Measurements from ENCODE around the gene PPARD.
A peak's percentile ranks its signal among the peaks of the same experiment; 100 is the strongest.

The PPARD gene

DNA sequence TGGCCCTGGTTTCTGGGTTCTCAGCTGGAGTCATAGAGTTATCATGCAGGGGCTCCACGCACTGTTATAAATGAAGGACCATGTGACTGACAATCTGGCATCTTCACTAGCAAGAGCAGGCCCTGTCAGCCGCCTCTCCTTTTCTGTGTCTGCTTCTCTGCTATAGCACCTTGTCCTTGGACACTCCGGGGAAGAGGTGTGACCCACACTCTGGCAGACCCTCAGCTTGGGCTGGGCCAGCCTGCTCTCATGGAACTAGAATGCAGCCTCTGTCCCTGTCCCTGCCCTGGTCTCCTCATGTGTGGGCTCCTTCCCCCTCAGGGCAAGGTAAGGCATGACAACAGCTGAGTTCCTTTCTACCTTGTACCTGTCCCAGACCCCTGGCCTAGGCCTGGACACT, 98.8 kb downstream of the PPARD start:
- TF ChIP-seq RAD21 (IDR thresholded peaks at IDR 0.05; ENCODE audit: low read depth), result no peak
- no peak for TF ChIP-seq TCF12 (IDR thresholded peaks at IDR 0.05; ENCODE audit: low read depth)
- no peak for TF ChIP-seq REST (IDR thresholded peaks at IDR 0.05; ENCODE audit: low read depth)
- no peak for TF ChIP-seq EP300 (IDR thresholded peaks at IDR 0.05; ENCODE audit: borderline replicate concordance)
- no peak for TF ChIP-seq TAF1 (IDR thresholded peaks at IDR 0.05; ENCODE audit: low read depth)
- TF ChIP-seq YY1 (IDR thresholded peaks at IDR 0.05; ENCODE audit: low read depth), result no peak

GRCh38 chr6:35441642-35442041, 99.3 kb downstream of the PPARD start:
- no peak for TF ChIP-seq CREB1 (IDR thresholded peaks at IDR 0.05; ENCODE audit: low read depth)
- TF ChIP-seq YY1 (IDR thresholded peaks at IDR 0.05; ENCODE audit: low read depth), result no peak
- no peak for TF ChIP-seq ZBTB7A (IDR thresholded peaks at IDR 0.05; ENCODE audit: low read depth)
- TF ChIP-seq RAD21 (IDR thresholded peaks at IDR 0.05; ENCODE audit: low read depth), result no peak
- TF ChIP-seq FOXM1 (IDR thresholded peaks at IDR 0.05; ENCODE audit: borderline replicate concordance, low read depth), result no peak
- TF ChIP-seq EP300 (IDR thresholded peaks at IDR 0.05; ENCODE audit: borderline replicate concordance), result no peak
- TF ChIP-seq EGR1 (IDR thresholded peaks at IDR 0.05), result no peak
- no peak for TF ChIP-seq TEAD4 (IDR thresholded peaks at IDR 0.05)
- no peak for TF ChIP-seq TCF12 (IDR thresholded peaks at IDR 0.05; ENCODE audit: low read depth)
- TF ChIP-seq, protein P1, sequence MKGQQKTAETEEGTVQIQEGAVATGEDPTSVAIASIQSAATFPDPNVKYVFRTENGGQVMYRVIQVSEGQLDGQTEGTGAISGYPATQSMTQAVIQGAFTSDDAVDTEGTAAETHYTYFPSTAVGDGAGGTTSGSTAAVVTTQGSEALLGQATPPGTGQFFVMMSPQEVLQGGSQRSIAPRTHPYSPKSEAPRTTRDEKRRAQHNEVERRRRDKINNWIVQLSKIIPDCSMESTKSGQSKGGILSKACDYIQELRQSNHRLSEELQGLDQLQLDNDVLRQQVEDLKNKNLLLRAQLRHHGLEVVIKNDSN (IDR thresholded peaks at IDR 0.05), result no peak
- TF ChIP-seq, protein P2, sequence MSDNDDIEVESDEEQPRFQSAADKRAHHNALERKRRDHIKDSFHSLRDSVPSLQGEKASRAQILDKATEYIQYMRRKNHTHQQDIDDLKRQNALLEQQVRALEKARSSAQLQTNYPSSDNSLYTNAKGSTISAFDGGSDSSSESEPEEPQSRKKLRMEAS (IDR thresholded peaks at IDR 0.05), result no peak
- TF ChIP-seq NFIC (IDR thresholded peaks at IDR 0.05), result no peak
- TF ChIP-seq TAF1 (IDR thresholded peaks at IDR 0.05; ENCODE audit: low read depth), result no peak
- no peak for TF ChIP-seq REST (IDR thresholded peaks at IDR 0.05; ENCODE audit: low read depth)

GRCh38 chr6:35442693-35443092, 100.3 kb downstream of the PPARD start:
- no peak for TF ChIP-seq CREB1 (IDR thresholded peaks at IDR 0.05; ENCODE audit: low read depth)
- no peak for TF ChIP-seq TEAD4 (IDR thresholded peaks at IDR 0.05)
- TF ChIP-seq EGR1 (IDR thresholded peaks at IDR 0.05), result no peak
- TF ChIP-seq TAF1 (IDR thresholded peaks at IDR 0.05; ENCODE audit: low read depth), result no peak
- no peak for TF ChIP-seq REST (IDR thresholded peaks at IDR 0.05; ENCODE audit: low read depth)
- no peak for TF ChIP-seq YY1 (IDR thresholded peaks at IDR 0.05; ENCODE audit: low read depth)
- TF ChIP-seq ZBTB7A (IDR thresholded peaks at IDR 0.05; ENCODE audit: low read depth), result no peak
- TF ChIP-seq, protein P2 (IDR thresholded peaks at IDR 0.05), result no peak
- no peak for TF ChIP-seq FOXM1 (IDR thresholded peaks at IDR 0.05; ENCODE audit: borderline replicate concordance, low read depth)
- TF ChIP-seq, protein P1 (IDR thresholded peaks at IDR 0.05), result no peak

DNA sequence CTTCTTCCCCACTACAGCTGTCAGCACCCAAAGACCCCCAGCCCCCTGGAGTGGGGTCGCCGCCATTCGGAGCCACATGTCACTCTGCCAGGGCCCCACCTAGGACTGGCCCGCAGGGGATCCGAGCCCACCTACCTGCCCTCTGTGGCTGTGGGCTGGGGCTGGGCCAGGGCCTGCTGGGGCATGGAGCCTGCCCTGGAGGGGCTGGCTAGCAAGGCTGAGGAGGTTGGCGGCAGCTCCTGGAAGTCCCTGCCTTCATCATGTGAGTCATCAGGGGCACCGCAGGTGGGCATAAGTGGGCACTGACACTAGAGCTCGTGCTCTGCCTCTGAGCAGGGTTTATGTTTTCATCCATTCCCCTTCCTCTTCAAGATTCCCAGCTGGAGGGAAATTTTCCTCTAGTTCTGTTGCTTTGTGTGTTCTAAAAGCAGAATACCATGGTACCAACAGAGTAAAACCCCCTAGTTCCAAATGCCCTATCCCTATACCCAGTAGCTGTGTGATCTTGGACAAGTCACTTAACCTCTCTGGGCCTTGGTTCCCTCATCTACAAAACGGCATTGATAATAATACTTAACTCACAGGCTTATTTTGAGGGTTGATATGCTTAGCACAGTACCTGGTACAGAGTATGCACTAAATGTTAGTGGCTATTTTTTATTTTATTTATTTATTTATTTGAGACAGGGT, 101.1 kb downstream of the PPARD start:
- TF ChIP-seq TAF1 (IDR thresholded peaks at IDR 0.05; ENCODE audit: low read depth), result no peak
- no peak for TF ChIP-seq CEBPB (IDR thresholded peaks at IDR 0.05)
- peak; percentile 55 for TF ChIP-seq ZBTB7A (IDR thresholded peaks at IDR 0.05; ENCODE audit: low read depth)
- TF ChIP-seq TEAD4 (IDR thresholded peaks at IDR 0.05), result 0 out of 2 replicates have a peak, but pooled peaks have one; percentile 12
- no peak for TF ChIP-seq REST (IDR thresholded peaks at IDR 0.05; ENCODE audit: low read depth)
- TF ChIP-seq YY1 (IDR thresholded peaks at IDR 0.05; ENCODE audit: low read depth), result no peak
- TF ChIP-seq EGR1 (IDR thresholded peaks at IDR 0.05), result no peak
- TF ChIP-seq, protein P1 (IDR thresholded peaks at IDR 0.05), result no peak
- TF ChIP-seq TCF12 (IDR thresholded peaks at IDR 0.05; ENCODE audit: low read depth), result no peak
- peak; percentile 30; the same call in 1 of the 2 replicates for TF ChIP-seq NFIC (IDR thresholded peaks at IDR 0.05)
